Loucy (cell line): ENCODE results near the gene CD3G.

Experiments
- EZH2phosphoT487 ChIP-seq: fragments of 200-600 bp; IDR thresholded peaks from 2 replicates; pipeline ENCODE4 v1.6.1; 2018; ENCODE audit warnings: antibody characterized with exemption, mild to moderate bottlenecking, moderate library complexity, borderline replicate concordance
- TF ChIP-seq, protein P1 (sequence below): fragments of 200-600 bp; sonication (generic); conservative IDR thresholded peaks from 2 replicates; pipeline ENCODE4 v1.5.1; 2014; ENCODE audit warnings: mild to moderate bottlenecking, antibody characterized with exemption, low read length

GRCh38 chr11:118305726-118306125, 38.4 kb upstream of the CD3G start:
- TF ChIP-seq, protein P1, sequence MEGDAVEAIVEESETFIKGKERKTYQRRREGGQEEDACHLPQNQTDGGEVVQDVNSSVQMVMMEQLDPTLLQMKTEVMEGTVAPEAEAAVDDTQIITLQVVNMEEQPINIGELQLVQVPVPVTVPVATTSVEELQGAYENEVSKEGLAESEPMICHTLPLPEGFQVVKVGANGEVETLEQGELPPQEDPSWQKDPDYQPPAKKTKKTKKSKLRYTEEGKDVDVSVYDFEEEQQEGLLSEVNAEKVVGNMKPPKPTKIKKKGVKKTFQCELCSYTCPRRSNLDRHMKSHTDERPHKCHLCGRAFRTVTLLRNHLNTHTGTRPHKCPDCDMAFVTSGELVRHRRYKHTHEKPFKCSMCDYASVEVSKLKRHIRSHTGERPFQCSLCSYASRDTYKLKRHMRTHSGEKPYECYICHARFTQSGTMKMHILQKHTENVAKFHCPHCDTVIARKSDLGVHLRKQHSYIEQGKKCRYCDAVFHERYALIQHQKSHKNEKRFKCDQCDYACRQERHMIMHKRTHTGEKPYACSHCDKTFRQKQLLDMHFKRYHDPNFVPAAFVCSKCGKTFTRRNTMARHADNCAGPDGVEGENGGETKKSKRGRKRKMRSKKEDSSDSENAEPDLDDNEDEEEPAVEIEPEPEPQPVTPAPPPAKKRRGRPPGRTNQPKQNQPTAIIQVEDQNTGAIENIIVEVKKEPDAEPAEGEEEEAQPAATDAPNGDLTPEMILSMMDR: no peak
- TF ChIP-seq EZH2phosphoT487: no peak
